NCI-H2227 (cell line): ENCODE results near the gene GOSR2.

Experiments
- DNase-seq: peaks from one replicate; lab custom pipeline; 2025; ENCODE audit not compliant: unreplicated experiment; lab: John Stamatoyannopoulos, UW

The GOSR2 gene

DNA sequence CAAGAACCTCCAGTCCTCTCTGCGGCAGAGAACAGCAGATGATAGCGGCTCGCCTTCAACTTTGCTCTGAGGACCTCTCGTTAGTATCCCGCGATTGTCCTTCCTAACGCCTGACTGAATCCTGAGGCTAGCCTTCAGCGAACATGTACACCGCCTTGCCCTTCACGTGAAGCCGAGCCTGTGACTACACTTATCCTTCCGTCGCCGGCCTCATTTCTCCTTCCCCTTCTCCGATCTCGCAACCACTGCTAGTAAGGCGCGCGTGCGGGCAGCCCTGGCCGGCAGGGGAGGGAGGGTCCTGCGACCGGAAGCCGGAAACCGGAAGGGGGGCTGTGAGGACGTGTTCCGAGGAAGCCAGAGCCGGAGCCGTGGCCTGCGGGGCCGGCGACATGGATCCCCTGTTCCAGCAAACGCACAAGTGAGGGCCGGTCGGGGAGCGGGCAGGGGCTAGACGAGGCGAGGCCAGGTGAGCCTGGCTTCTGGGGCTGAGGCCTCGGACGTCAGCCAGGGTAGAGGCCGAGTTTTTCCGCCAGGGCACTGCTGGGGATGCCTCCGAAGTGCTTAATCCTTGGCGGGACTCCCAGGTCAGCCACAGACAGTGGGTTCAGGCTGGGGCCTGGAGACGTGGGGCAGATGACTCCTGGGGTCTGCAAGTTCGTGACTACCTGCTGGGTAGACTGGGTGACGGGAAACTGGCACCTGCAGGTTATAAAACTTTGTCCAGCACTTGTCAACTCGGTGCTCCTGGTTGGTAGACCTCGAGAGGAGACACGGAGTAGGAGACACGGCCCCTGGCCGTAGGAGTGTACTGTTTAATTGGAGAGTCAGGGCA, at the start of gene GOSR2:
TSS of gene GOSR2 (plus strand) at position 357 of the 832 bp plus-strand sequence. CDS start at position 390, 33 bp downstream.
- DNase-seq = peak; percentile 98

DNA sequence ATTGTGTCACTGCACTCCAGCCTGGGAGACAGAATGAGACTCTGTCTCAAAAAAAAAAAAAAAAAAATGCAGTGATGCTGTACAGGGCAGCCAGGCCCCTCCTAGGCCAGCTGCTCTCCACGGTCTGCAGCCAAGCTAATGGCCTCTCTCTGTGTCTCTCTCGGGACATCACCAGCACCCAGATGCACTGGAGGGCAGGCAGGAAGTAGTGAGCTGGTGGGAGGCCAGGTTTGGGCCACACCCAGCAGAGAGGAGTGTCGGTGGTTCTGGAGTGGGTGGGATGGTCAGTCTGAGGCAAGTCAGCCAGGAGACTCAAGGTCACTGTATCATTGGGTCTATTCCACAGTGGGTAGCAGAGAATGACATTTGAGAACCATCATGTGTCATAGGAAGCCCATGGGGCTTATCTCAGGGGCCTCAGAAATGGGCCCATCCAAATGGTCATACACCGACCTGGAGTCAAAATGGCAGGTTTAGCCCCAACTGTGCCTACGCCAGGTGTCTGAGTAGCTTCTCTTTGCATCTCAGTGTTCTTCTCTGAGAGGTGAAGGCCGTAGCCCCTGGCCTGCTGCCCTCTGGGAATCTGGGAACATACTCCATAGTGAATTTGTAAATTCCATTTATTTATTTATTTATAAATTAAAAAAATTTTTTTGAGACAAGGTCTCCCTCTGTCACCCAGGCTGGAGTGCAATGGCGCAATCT, 48.9 kb upstream of the GOSR2 start:
- DNase-seq = no peak

DNA sequence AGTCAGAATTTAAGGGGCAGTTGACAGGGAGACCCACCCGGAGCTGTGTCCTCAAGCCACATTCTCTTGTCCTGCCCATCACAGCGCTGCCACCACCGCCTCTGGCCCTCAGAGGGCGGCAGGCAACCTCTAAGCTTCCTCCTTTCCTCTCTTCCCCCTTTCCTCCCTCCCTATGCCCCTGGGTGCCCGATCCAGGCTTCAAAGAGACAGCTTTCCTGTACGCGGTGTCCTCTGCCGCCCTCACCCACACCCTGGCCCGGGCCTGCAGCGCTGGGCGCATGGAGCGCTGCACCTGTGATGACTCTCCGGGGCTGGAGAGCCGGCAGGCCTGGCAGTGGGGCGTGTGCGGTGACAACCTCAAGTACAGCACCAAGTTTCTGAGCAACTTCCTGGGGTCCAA, 48.1 kb upstream of the GOSR2 start:
- no peak for DNase-seq

DNA sequence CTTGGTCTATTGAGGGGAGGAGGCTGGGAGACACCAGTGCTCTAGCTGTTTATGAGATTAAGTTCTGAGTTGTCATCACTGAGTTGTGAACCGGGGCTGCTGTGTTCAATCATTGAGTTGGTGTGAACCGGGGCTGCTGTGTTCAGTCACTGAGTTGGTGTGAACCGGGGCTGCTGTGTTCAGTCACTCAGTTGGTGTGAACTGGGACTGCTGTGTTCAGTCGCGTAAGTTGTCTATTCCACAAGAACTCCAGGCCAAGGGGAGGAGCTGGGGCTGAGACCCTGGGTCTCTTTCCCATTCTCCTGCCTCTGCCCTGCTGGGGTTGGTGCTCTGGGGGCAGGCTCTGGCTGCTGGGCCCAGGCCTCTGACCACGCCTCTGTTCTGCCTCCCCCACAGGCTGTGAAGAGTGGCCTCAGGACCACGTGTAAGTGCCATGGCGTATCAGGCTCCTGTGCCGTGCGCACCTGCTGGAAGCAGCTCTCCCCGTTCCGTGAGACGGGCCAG, 47.1 kb upstream of the GOSR2 start:
- DNase-seq = no peak

DNA sequence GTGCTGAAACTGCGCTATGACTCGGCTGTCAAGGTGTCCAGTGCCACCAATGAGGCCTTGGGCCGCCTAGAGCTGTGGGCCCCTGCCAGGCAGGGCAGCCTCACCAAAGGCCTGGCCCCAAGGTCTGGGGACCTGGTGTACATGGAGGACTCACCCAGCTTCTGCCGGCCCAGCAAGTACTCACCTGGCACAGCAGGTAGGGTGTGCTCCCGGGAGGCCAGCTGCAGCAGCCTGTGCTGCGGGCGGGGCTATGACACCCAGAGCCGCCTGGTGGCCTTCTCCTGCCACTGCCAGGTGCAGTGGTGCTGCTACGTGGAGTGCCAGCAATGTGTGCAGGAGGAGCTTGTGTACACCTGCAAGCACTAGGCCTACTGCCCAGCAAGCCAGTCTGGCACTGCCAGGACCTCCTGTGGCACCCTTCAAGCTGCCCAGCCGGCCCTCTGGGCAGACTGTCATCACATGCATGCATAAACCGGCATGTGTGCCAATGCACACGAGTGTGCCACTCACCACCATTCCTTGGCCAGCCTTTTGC, 46.5 kb upstream of the GOSR2 start:
- DNase-seq = no peak

DNA sequence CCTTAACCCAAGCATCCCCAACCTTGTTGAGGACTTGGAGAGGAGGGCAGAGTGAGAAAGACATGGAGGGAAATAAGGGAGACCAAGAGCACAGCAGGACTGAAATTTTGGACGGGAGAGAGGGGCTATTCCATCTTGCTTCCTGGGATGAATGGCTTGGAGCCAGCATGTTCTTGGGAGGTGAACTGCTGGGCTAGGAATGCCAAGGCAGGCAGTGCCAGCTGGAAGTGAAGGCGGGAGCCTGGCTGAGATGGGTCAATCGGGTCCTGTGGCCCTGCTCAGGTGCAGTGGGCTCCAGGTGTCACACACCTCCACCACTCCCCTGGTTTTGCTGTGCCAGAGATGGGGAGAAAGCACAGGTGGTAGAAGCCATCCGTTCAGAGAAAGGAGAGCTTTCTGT, 46.0 kb upstream of the GOSR2 start:
- no peak for DNase-seq

DNA sequence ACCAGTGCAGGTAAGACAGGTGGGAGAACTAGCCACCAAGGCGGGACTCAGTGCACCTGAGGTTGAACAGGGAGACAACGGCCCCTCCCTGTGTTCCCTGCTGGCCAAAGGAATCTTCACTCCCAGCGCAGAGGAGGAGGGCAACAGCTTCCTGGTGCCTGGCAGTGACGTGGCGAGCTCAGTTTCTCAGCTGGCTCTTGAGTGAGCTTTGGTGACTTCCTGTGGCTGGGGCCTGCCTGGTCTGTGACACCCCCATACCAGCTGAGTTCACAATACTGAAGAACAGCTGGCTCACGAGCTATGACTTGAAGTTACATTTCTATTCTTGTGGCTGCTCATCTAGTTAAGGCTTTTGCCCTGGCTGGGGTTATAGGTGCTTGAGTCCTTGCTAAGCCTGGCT, 45.5 kb upstream of the GOSR2 start:
- DNase-seq = no peak

DNA sequence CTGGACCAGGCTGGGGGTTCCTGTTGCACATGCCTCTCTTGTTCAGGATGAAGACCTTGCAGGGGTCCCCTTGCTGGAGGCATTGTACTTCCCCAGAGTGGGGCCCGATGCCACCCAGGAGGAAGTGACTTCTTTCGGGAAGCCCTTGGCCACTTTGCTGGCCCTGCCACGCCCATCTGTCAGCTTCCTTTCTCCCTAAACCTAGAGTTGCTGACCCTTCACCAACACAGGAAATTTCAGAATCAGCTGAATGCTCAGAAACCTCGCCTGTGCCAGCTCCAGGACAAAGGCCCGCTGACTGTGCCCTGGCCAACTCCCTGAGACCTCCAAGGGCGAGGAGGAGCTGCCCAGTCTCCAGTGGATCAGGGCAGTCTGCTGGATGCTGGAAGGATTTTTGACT, 44.9 kb upstream of the GOSR2 start:
- DNase-seq = no peak

DNA sequence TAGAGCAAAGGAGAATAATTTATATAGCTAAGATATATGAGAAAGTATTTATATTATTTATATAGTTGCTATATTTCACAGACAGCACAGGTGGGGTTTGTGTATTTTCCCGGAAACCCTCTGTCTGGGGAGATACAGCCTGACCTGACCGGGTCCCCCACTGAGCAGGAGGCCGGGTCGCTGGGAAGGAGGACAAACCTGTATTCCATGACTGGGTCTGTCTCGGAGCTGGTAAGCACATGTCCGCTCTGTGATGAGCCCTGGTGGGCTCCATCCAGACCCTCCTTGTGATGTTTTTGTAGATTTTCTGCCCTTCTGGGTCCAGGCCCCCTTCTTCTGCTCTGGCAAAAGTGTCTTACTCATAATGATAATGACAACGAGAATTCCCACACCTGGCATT, 43.9 kb upstream of the GOSR2 start:
- no peak for DNase-seq

DNA sequence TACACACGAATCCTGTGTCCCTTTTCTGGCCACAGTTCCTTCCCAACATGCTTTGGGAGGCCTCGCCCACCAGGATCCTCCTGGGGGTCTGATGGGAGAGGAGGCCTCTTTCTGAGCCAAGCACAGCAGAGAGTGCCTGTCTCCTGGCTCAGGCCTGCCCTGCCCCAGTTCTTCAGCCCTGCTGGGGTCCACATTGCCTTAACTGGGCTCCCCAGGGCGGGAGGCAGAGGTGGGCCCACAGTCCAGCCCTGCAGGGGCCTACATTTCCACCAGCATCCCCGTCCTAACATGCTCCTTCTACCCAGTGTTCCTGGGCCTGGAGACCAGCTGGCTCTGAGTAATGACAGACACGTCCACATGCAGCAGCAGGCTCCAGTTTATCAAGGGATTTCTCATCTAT, 41.9 kb upstream of the GOSR2 start:
- no peak for DNase-seq

DNA sequence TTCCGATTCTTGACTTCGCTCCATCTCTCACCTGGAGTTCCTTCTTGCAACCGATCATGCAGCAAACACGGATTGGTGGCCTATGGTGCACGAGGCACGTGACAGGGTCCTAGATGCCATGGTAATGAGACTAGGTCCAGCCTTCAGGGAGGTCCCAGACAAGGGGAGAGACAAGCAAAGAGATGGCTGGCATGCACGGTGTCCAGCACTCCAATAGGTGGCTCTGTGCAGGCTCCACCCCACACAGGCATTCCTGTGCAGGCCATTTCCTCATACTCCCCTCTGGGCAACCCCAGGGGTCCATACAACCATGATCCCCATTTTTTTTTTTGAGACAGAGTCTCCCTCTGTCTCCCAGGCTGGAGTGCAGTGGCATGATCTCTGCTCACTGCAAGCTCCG, 40.3 kb upstream of the GOSR2 start:
- no peak for DNase-seq

DNA sequence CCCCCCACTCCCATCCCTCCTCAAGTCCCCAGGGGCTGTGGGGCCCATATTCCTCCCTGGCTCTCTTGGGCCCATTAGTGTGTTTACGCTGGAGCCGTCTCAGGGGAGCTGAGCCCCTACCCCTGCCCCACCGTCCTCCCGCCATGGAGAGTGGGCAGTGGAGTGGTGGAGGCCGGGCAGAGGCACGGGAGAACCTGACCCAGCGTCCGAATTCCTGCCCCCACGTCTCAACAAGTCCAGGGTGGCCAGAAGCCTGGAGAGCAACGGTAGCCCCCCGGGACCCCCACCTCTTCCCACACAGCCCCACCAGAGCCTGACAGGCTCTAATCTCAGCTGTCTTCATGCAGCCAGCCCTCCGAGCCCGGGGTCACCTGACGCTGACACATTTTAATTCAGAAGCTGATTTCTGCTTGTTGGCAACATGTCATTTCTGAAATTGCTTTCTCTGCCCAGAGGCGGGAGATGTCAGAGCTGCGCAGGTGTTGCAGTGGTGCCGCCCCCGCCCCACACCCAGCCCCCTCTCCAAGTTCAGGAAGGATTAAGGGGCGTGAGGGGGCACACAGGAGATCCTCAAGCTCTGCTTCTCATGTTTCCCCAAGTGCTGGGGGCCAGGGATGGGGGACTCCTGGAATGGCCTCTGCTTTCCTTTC, 39.0 kb upstream of the GOSR2 start:
- peak; percentile 83 for DNase-seq

DNA sequence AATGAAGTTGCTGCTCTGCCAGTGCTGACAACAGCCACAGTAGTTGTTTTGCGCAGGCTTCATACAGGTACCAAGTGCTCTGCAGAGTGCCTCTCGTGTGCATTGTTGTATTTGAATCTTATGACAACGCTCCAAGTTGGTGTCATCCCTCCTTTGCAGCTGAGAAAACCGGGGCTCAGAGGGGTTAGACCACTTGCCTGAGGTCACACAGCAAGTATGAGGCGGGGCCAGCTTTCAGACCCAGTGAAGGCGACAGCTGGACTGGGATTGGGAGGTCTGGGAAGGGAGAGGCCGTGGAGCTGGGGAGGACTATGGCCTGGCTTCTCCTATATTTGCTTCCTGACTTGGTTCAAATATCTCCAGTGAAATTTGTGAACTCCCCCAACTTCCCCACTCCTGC, 38.4 kb upstream of the GOSR2 start:
- DNase-seq = no peak

DNA sequence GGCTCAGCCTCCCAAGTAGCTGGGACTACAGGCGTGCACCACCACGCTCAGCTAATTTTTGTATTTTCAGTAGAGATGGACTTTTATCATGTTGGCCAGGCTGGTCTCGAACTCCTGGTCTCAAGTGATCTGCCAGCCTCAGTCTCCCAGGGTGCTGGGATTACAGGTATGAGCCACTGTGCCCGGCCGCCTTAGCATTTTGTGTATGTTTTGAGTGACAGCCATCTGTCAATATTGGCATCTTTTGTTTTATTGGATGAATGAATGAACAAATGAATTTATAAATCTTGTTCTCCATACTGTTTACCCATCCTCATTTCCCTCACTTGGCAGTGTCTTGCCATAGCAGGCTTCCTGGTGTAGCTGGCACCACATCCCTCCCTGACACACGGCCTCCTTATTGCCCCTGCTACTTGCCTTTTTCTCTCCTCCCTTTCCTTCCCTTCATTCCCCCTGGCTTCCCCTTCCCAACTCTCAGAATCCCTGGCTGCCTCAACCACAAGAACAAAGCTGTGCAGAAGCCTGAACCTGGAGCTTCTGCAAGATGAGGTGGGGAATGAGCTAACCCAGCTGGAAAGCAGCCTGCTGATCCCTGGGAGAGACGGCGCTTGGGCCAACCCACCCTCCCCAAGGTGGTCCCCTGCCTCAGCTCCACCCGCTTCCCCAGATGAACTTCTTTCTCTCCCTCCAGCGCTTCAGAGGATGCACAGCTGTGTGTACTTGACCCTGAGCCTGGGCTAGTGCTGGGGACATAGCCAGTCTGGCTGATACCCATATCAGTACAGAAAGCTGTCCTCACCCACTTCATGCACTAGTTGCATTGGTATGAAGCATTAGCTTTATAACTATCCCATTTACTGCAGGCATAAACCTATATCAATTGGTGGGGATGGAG, 37.3 kb upstream of the GOSR2 start:
- DNase-seq = no peak

DNA sequence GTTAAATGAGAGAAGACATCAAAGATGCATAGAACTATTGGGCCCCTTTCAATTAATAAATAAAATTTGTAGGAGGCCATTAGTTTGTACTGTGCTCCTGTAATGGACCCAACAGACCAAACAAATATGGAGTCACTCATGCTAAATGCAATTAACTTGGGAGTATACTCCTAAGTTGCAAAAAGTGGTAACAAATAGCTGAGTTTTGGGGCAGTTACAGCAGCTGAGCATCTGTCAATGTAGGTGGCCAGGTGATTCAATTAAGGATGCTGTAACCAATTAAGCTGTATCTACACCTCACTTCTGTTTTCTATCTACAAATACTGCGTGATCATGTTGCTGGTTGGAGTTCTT, 36.7 kb upstream of the GOSR2 start:
- DNase-seq = no peak

DNA sequence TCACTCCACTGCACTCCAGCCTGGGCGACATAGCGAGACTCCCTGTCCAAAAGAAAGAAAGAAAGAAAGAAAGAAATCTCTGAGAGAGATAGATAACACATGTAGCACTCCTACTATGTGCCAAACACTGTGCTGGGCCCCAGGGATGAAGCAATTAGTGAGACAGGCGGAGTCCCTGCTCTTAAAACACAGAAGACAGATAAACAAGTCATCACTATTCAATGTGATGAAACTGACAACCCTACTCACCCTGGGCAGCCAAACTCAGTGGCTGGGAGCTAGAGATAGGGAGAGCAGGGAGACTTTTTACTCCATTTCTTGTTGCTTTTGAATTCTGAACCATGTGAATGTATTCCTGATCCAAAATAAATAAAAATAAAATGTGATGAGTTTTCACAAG, 35.2 kb upstream of the GOSR2 start:
- no peak for DNase-seq

DNA sequence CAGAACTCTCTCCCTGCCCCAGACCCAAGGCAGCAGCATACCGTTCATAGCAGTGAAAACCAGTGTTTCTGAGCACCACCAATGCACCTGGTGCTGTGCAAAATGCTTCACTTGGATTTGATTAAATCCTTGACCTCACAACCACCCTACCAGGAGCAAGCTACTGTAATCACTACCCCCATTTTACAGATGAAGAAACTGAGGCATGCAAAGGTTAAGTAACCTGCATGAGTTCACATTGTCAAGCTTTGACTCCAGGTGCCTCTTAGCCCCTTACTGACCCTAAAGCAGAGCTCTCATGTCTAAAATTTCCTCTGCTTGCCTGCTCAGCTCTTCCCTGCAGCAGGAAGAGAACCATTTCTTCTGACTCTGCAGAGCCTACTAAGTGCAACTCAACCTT, 34.2 kb upstream of the GOSR2 start:
- no peak for DNase-seq

DNA sequence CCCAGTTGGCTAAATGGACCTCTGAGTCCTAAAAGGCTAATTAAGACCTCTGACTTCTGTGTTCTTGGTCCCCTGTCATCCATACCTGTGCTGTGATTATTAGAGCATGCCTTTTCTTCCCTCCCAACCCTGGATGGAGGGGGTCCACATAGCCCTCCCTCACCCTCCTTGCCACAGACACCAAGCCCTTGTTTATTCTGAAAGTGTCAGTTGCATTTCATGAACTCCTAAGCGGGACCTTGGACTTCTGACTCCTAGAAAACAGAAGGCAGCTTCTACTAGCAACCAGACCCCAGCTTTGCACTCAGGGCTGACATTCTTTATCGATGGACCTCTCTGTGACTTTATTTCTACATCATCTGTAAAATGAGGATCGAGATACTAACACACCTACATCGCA, 33.4 kb upstream of the GOSR2 start:
- DNase-seq = no peak

DNA sequence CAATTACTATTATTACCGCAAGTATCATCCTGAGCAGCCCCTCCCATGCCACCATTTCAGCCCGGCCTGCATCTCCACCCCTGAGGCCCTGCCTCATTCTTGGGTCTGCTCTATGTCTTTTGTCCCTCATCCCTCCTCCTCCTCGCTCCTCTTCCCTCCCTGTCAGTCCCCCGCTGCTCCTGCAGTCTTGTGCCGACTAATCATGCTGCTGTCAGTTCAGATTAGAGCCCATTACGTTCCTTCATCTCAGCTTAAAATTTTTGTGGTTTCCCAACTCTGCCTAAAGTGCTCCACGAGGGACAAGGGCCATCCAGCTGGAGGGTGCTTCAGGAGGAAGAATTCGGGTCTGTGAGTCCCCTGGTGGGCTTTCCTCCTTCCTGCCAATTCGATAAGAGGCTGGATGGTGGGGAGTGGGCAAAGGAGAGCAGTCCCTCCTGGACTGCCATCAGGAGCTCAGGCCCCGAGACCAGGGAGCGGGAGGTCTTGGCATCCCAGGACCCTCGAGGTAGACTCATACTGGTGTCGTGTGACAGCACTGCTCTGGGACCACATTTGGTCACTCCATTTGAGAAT, 32.9 kb upstream of the GOSR2 start:
- DNase-seq = peak; percentile 36

DNA sequence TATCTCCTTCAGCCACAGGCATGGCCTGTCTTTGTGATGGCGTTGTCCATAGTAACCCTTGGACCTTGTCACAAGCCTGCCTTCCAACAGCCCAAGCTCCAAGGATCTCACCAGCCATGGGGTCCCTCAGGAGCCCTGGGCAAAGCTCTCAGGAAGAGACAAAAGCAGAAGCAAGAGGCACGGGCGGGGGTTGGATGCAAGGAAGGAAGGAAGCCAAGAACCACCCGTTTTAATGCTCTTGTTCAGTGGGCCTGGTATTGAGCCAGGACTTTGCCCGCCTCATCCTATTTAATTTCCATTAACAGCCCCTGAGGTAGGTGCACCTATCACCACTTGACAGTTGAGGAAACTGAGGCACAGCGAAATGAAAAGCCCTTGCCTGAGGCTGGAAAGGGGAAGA, 32.3 kb upstream of the GOSR2 start:
- DNase-seq = no peak
